K562 (cell line): Measurements from ENCODE around the gene CDT1. TPM values are rescaled to one million over a fixed set of nuclear protein-coding genes. Genes with fewer than 3 reads are reported as not detected.

Experiments used
- ATAC-seq: fragments of 200-7000 bp; cut with Tn5 transposase; 3 replicates; pipeline ENCODE4 v1.9.1; 2020; ENCODE audit warnings: moderate library complexity
- BruUV-seq: library from RNA; stranded (reverse); fragments of 400-500 nt; replicated peaks from 2 replicates; lab custom pipeline; 2021; lab: Mats Ljungman, UMichigan
- CTCF ChIA-PET: fragments of 300-600 bp; formaldehyde crosslinking; extraction: SDS; loops from one replicate; lab custom pipeline; 2021; ENCODE audit warnings: low intra/inter-chr PET ratio; lab: Yijun Ruan, JAX
- POLR2A ChIA-PET: fragments of 300-600, 350-650 bp; sonication (Branson Sonifier 250); formaldehyde crosslinking; extraction: SDS; loops from one replicate; lab custom pipeline; 2021; ENCODE audit warnings: antibody characterized with exemption, inconsistent platforms; lab: Yijun Ruan, JAX
- DNase-seq, 4 experiments: peaks; one replicate each; pipeline versions ENCODE4 v3.0.0 to v3.0.0-alpha.2; 2011 to 2018; ENCODE audit warnings: low spot score in 3 of 4, mixed read lengths in 3 of 4; ENCODE audit errors: extremely low read depth in 1 of 4
- FAIRE-seq: peaks from 2 replicates; lab custom pipeline; 2011; peaks lifted over from hg19 to GRCh38; lab: Jason Lieb, UNC
- H2AFZ ChIP-seq: 2 replicates; pipeline ENCODE4 v1.6.0; 2011; ENCODE audit warnings: low read depth, low read length, control low read depth, inconsistent platforms
- H3K27ac ChIP-seq: fragments of 200-600 bp; 3 replicates; pipeline ENCODE4 v1.8.0; 2011; ENCODE audit warnings: low read depth, mild to moderate bottlenecking, control low read depth, inconsistent platforms, low read length, moderate library complexity, mixed read lengths; ENCODE audit errors: extremely low read depth
- H3K27me3 ChIP-seq, 2 experiments: fragments of 300-600 bp in 1 of 2; 2 replicates in 1 of 2; 3 replicates in 1 of 2; pipeline versions ENCODE4 v1.6.0 to v1.8.0; 2011; ENCODE audit warnings: inconsistent platforms in 2 of 2, low read length in 2 of 2, mild to moderate bottlenecking in 1 of 2, mixed read lengths in 1 of 2, moderate library complexity in 1 of 2; ENCODE audit not compliant: control insufficient read depth in 2 of 2, insufficient read depth in 2 of 2
- H3K36me3 ChIP-seq: fragments of 300-600 bp; 3 replicates; pipeline ENCODE4 v1.8.0; 2011; ENCODE audit warnings: mild to moderate bottlenecking, low read length, inconsistent platforms; ENCODE audit not compliant: control insufficient read depth, insufficient read depth
- H3K4me1 ChIP-seq, 2 experiments: fragments of 200-600 bp in 1 of 2; replicated peaks in 1 of 2; 2 replicates in 1 of 2; 3 replicates in 1 of 2; pipeline versions ENCODE4 v1.5.1 to v1.8.0; 2011; ENCODE audit warnings: inconsistent platforms in 2 of 2, low read length in 2 of 2, mild to moderate bottlenecking in 1 of 2, mixed read lengths in 1 of 2, moderate library complexity in 1 of 2; ENCODE audit not compliant: control insufficient read depth in 2 of 2, insufficient read depth in 2 of 2
- H3K4me2 ChIP-seq: 2 replicates; pipeline ENCODE4 v1.6.1; 2011; ENCODE audit warnings: low read length, control low read depth, inconsistent platforms, mixed read lengths; ENCODE audit not compliant: insufficient read depth
- H3K4me3 ChIP-seq: fragments of 200-600 bp; sonication (generic), shearing (Covaris generic); 2 replicates; pipeline ENCODE4 v1.5.1; 2016; ENCODE audit warnings: control low read depth, inconsistent platforms
- H3K79me2 ChIP-seq: fragments of 200-600 bp; 3 replicates; pipeline ENCODE4 v1.8.0; 2011; ENCODE audit warnings: low read length, inconsistent platforms; ENCODE audit not compliant: control insufficient read depth, insufficient read depth
- H3K9ac ChIP-seq, 2 experiments: 2 replicates each; pipeline versions ENCODE4 v1.6.0 to v1.6.1; 2011; ENCODE audit warnings: low read depth in 2 of 2, low read length in 2 of 2, control low read depth in 1 of 2, inconsistent platforms in 1 of 2, mild to moderate bottlenecking in 1 of 2, mixed read lengths in 1 of 2; ENCODE audit not compliant: insufficient read depth in 1 of 2
- H3K9me1 ChIP-seq: one replicate; pipeline ENCODE4 v1.6.0; 2011; ENCODE audit warnings: inconsistent platforms, mild to moderate bottlenecking, low read length, moderate library complexity; ENCODE audit not compliant: control insufficient read depth, insufficient read depth
- H3K9me3 ChIP-seq: replicated peaks from 2 replicates; pipeline ENCODE4 v1.5.1; 2011; ENCODE audit warnings: low read depth, low read length, inconsistent platforms; ENCODE audit not compliant: control insufficient read depth, insufficient read depth
- H4K20me1 ChIP-seq: replicated peaks from 2 replicates; pipeline ENCODE4 v1.6.1; 2011; ENCODE audit warnings: low read length, inconsistent platforms, mixed read lengths; ENCODE audit not compliant: control insufficient read depth, insufficient read depth
- EGR1 ChIP-seq: fragments of 450-650 bp; conservative IDR thresholded peaks from 2 replicates; pipeline ENCODE4 v1.6.1; 2017; ENCODE audit warnings: mild to moderate bottlenecking
- FOXJ2 ChIP-seq: fragments of 200-800 bp; sonication (Bioruptor generic); IDR thresholded peaks from 2 replicates; pipeline ENCODE4 v1.6.1; 2016; ENCODE audit warnings: missing genetic modification characterization, missing compliant biosample characterization
- RBM17 ChIP-seq: fragments of 200-400 bp; formaldehyde crosslinking; IDR thresholded peaks from 2 replicates; pipeline ENCODE4 v1.6.1; 2017; ENCODE audit warnings: low read depth, mild to moderate bottlenecking, low read length, borderline replicate concordance
- ZNF316 ChIP-seq: fragments of 450-650 bp; IDR thresholded peaks from 2 replicates; pipeline ENCODE4 v1.6.1; 2016
- WGBS: fragments of 100-300 bp; shearing (Covaris generic); methylation state at CpG from one replicate; pipeline ENCODE4 v1.1.6; 2016; ENCODE audit warnings: low coverage, mixed read lengths; ENCODE audit not compliant: insufficient coverage; ENCODE audit errors: missing lambda C conversion rate; 5-methylcytosine and 5-hydroxymethylcytosine counted together
- in situ Hi-C: fragments of 300-500 bp; cut with MboI; formaldehyde crosslinking; loops from 4 replicates; pipeline ENCODE4 v1.15.0; 2018; ENCODE audit warnings: inconsistent platforms, mixed read lengths
- intact Hi-C: fragments of 100-400 bp; cut with micrococcal nuclease; formaldehyde crosslinking; loops from 2 replicates; pipeline ENCODE4 v1.14.2; 2022
- polyA plus RNA-seq, 8 experiments: library from polyadenylated mRNA; depleted of rRNA in 4 of 8; stranded (reverse) in 5 of 8; unstranded in 3 of 8; fragments of >200 nt; fragmentation: Nextera tagmentation in 2 of 8; fragmentation: Illumina TruSeq in 1 of 8; extraction: Ambion mirVana in 2 of 8; extraction: Trizol in 1 of 8; gene quantifications; 2 replicates each; pipeline versions ENCODE4 v1.2.1 to v1.2.3, GENCODE V29; 2011 to 2014; ENCODE audit warnings: inconsistent platforms in 1 of 8, missing spikeins in 1 of 8
- total RNA-seq, 7 experiments: library from RNA; depleted of rRNA in 6 of 7; stranded (reverse); fragments of >200 nt in 6 of 7; fragmentation: Illumina TruSeq in 2 of 7; extraction: Trizol in 2 of 7; gene quantifications; 2 replicates each; pipeline versions ENCODE4 v1.2.1 to v1.2.3, GENCODE V29; 2011 to 2021; ENCODE audit warnings: low replicate concordance in 1 of 7
- TF ChIP-seq, protein P1 (sequence below): sonication (generic); formaldehyde crosslinking; IDR thresholded peaks from 2 replicates; pipeline ENCODE4 v1.9.0; 2022; ENCODE audit warnings: mild to moderate bottlenecking, missing genetic modification reagents

The CDT1 gene
- total and polyA plus RNA-seq, 9 of the 15 experiments (the other 6 are each of a cell fraction or from before 2014, with no cell fraction given) = 0.92 to 178 (median 14.2) TPM

DNA sequence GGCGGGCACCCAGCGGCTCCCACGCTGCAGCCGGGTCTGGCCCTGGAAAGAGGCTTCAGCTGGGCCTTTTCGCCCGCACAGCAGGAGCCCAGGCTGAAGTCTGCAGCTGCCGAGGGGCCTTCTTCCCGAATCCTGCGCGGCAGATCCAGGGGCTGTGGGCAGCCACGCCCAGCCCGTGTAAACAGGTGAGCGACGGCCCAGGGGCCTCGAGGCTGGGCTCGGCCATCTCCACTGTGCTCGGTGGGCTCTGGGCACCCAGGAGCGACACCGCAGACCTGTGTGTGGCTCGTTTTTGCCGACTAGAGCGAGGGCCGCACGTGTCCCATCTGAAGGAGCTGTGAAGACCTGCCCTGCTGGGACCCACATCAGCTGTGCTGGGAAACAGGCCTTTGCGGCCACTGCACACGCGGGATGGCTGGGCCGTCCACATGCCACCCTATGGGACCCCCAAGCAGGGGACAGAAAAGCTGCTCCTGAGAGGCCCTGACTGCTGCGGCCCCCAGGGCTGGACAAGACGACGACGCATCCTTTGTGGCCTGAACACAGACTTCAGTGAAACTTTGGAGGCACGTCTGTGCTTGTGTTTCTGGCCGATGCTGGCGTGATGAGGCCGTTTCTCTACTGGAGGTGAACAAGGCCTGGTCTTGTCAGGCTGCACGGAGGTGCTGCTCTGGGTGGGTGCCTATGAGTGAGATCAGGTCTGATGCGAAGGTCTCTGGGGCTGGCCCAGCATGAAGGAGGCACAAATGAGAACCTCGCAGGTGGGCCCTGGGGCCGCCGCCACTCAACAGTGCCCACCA is 13.3 kb downstream of the CDT1 start (continued):
- TF ChIP-seq RBM17 = no peak

DNA sequence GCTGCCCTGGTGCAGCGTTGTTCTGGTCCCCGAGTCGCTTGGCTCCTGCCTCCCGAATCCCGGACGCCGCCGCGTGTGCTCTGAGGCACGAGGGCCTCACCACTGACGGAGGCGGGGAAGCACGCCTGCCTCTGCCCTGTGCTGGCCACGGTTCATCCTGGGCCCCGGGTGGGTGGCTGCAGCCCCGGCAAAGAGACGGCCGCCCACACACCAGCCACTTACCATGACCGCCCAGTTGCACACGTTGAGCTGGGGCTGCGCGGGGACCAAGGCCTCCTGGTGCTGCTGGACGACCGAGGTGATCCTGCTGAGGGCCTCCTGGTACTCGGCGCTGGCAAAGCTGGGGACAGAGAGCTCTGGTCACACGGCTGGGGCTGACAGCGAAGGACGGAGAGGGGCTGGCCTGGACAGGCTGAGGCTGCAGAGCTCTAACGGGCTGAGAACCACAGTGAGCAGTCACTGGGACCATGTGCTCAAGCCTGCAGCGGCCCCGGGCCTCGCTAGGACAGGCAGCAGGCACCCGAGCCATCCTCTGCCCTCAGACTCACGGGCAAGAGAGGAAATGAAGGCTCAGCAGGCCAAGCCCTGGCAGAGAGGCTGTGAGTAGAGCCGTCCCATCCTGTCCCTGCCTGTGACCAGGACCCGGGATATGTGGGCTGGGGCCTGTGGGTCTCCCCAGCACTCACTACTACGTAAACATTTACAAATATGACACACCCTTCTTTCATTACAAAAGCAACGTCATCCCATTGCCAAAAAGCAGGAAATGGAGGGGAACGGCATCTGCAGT is 14.4 kb downstream of the CDT1 start:
- FAIRE-seq = no peak

More for the DNA sequence above, 14.4 kb downstream of the CDT1 start:
- no peaks in the 10 kb centered on the region for H4K20me1 ChIP-seq
- H3K4me3 ChIP-seq = no peak overlapping the region
- peak overlapping the region in 1 of 2 experiments; percentile 71; a peak in 2 of 4 replicates for H3K9ac ChIP-seq
- no peak overlapping the region for H3K27ac ChIP-seq
- no peak overlapping the region for H3K4me2 ChIP-seq
- DNase-seq (no peak), ATAC-seq (no peak)
- no TSS peak for BruUV-seq
- ChIA-PET POLR2A (interaction anchor here (0.6 to 1.2 kb wide), 3 partner anchors 7 to 341 kb away, joined by 3 to 5 read pairs (median 3); no protein-coding TSS in a partner anchor), CTCF (no interaction called here)
- H3K4me1 ChIP-seq = peaks cover 5 to 55% of the 10 kb centered on the region in 2 experiments
- no peaks in the 10 kb centered on the region for H3K9me1 ChIP-seq
- H3K27me3 ChIP-seq = no peaks in the 10 kb centered on the region
- intact Hi-C loops = loop anchor here (10.0 kb wide), 1 partner anchor 187 kb away; no protein-coding TSS in a partner anchor
- H3K79me2 ChIP-seq = no peaks in the 10 kb centered on the region
- in situ Hi-C loops = loop anchor here (10.0 kb wide), 1 partner anchor 397 kb away; the partner anchor contains the start of gene ZNF778
- H3K36me3 ChIP-seq = no peaks in the 10 kb centered on the region
- H2AFZ ChIP-seq = no peak overlapping the region
- H3K9me3 ChIP-seq = no peaks in the 10 kb centered on the region
- WGBS = 74% methylated on average over 29 of the region's 40 CpGs
- peak; percentile 27; the same call in 1 of the 2 replicates for TF ChIP-seq EGR1
- TF ChIP-seq FOXJ2 (tag) = no peak
- TF ChIP-seq, protein P1, sequence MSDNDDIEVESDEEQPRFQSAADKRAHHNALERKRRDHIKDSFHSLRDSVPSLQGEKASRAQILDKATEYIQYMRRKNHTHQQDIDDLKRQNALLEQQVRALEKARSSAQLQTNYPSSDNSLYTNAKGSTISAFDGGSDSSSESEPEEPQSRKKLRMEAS (CRISPR knock-in tag) = peak; percentile 29; the same call in 1 of the 2 replicates
- TF ChIP-seq ZNF316 = no peak
